ENCODE measurements around the gene SDK2. TPM values are rescaled to one million over a fixed set of nuclear protein-coding genes. Genes with fewer than 3 reads are reported as not detected.

The SDK2 gene
- polyA plus RNA-seq, 1 of the 3 experiments (the other 2 are of a cell fraction): 0.02 TPM

DNA sequence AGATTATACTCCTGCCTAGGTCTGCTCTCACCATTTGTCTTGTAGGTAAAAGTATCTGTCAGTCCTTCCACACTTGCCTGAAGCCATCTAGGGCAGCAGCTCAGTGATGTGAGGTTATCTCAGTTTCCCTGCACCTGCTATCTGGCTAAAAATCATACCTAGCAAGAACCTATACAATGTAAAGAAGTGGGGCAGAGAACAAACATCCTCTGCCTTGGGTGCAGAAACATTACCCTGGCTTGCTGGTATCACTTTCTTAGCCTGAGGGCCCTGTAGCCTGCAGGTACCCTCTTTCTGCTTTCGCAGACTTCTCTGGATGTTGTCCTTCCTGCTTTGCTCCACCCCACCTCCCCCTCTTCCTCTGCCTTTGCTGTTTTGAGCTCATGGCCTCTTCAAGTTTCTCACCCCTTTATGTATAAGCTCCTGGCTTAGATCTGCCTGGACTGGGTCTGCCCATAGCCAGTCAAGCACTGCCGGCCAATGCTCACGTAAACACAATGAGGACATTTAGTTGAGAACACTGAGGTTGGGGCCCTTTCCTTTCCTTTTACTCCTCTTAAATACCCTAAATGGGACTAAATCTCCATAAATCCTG lies 8.7 kb upstream of the SDK2 start:
- ChIA-PET POLR2A (no interaction called here), CTCF (interaction anchor here (1.0 to 7.5 kb wide), 5 partner anchors 8 to 524 kb away, joined by 3 to 46 read pairs (median 4); no protein-coding TSS in a partner anchor)
- Histone ChIP-seq H3K27me3 (ENCODE audit: insufficient read depth) (no peaks in the 10 kb centered on the region), H3K4me3 (ENCODE audit: low read depth in 2 of 2, low read length in 1 of 2) (no peak overlapping the region), H3K4me2 (no peak overlapping the region), H3F3A (replicated peaks; ENCODE audit: insufficient read depth) (no peaks in the 10 kb centered on the region), H3K79me2 (ENCODE audit: insufficient read depth) (no peaks in the 10 kb centered on the region), H3K9me2 (no peaks in the 10 kb centered on the region), H2AFZ (ENCODE audit: low read depth) (no peak overlapping the region), H3K36me3 (replicated peaks in 1 of 2; ENCODE audit: control insufficient read depth in 1 of 2, insufficient read depth in 2 of 2, low read length in 1 of 2) (no peaks in the 10 kb centered on the region), H3K4me1 (ENCODE audit: control insufficient read depth in 1 of 2, insufficient read depth in 2 of 2, low read depth in 1 of 2, low read length in 1 of 2) (peaks cover 0 to 7% of the 10 kb centered on the region in 2 experiments; a peak in 2 of 4 replicates), H3K9ac (no peak overlapping the region), H3K27ac (ENCODE audit: low read depth in 2 of 2, low read length in 1 of 2) (no peak overlapping the region), H3K9me3 (no peaks in the 10 kb centered on the region; the same call in 1 of the 2 replicates), H4K20me1 (ENCODE audit: insufficient read depth) (no peaks in the 10 kb centered on the region)
- DNase-seq: no peak
- TF ChIP-seq NRF1 (IDR thresholded peaks at IDR 0.05; ENCODE audit: low read depth, low read length) (no peak), EZH2phosphoT487 (IDR thresholded peaks at IDR 0.05; ENCODE audit: borderline replicate concordance, low read depth) (no peak), CHD2 (IDR thresholded peaks at IDR 0.05; ENCODE audit: low read length, partially characterized antibody) (no peak), TAF1 (IDR thresholded peaks at IDR 0.05; ENCODE audit: borderline replicate concordance, low read depth, low read length) (no peak), FOXM1 (IDR thresholded peaks at IDR 0.05; ENCODE audit: low read depth) (no peak), SIN3A (IDR thresholded peaks at IDR 0.05; ENCODE audit: borderline replicate concordance, low read depth, low read length) (no peak), TCF12 (IDR thresholded peaks at IDR 0.05) (no peak), ELF1 (IDR thresholded peaks at IDR 0.05) (no peak), CTCF (IDR thresholded peaks at IDR 0.05) (no peak), RFX5 (IDR thresholded peaks at IDR 0.05; ENCODE audit: low read length) (no peak), GATA2 (CRISPR knock-in tag; IDR thresholded peaks at IDR 0.05) (no peak), YY1 (IDR thresholded peaks at IDR 0.05; ENCODE audit: low read depth) (no peak), NFIC (IDR thresholded peaks at IDR 0.05; ENCODE audit: borderline replicate concordance) (no peak)
- TF ChIP-seq, protein P1, sequence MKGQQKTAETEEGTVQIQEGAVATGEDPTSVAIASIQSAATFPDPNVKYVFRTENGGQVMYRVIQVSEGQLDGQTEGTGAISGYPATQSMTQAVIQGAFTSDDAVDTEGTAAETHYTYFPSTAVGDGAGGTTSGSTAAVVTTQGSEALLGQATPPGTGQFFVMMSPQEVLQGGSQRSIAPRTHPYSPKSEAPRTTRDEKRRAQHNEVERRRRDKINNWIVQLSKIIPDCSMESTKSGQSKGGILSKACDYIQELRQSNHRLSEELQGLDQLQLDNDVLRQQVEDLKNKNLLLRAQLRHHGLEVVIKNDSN (IDR thresholded peaks at IDR 0.05; ENCODE audit: borderline replicate concordance, low read depth): no peak
- TF ChIP-seq, protein P2, sequence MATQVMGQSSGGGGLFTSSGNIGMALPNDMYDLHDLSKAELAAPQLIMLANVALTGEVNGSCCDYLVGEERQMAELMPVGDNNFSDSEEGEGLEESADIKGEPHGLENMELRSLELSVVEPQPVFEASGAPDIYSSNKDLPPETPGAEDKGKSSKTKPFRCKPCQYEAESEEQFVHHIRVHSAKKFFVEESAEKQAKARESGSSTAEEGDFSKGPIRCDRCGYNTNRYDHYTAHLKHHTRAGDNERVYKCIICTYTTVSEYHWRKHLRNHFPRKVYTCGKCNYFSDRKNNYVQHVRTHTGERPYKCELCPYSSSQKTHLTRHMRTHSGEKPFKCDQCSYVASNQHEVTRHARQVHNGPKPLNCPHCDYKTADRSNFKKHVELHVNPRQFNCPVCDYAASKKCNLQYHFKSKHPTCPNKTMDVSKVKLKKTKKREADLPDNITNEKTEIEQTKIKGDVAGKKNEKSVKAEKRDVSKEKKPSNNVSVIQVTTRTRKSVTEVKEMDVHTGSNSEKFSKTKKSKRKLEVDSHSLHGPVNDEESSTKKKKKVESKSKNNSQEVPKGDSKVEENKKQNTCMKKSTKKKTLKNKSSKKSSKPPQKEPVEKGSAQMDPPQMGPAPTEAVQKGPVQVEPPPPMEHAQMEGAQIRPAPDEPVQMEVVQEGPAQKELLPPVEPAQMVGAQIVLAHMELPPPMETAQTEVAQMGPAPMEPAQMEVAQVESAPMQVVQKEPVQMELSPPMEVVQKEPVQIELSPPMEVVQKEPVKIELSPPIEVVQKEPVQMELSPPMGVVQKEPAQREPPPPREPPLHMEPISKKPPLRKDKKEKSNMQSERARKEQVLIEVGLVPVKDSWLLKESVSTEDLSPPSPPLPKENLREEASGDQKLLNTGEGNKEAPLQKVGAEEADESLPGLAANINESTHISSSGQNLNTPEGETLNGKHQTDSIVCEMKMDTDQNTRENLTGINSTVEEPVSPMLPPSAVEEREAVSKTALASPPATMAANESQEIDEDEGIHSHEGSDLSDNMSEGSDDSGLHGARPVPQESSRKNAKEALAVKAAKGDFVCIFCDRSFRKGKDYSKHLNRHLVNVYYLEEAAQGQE (IDR thresholded peaks at IDR 0.05; ENCODE audit: low read depth, low read length): no peak
- WGBS (ENCODE audit: low lambda C conversion rate): 57% methylated on average over 3 of the region's 3 CpGs
